ENCODE data around the gene GJA5. TPM values are rescaled to one million over a fixed set of nuclear protein-coding genes. Genes with fewer than 3 reads are reported as not detected.

The GJA5 gene
- total RNA-seq = not detected in 2 replicates

GRCh38 chr1:147760481-147761260 lies at the start of gene GJA5:
Gene GJA5, minus strand, starts transcription at chr1:147760602. Its CDS starts 1,364 bp downstream, at chr1:147759238.

Other genes with a start within 250 kb of the GJA5 start
- gene BCL9, start 219.1 kb downstream of the GJA5 start, total RNA-seq = 17.9 and 19.1 TPM in 2 replicates
- gene ACP6, start 90.1 kb downstream of the GJA5 start, total RNA-seq = 7.8 and 10.1 TPM in 2 replicates
- gene GJA8, start 142.2 kb upstream of the GJA5 start, total RNA-seq = not detected in 2 replicates
- gene GPR89B, start 167.8 kb upstream of the GJA5 start, total RNA-seq = 6.7 and 8.8 TPM in 2 replicates